Myocyte (in vitro differentiated cells): ENCODE results near the gene CDK5RAP3. TPM values are rescaled to one million over a fixed set of nuclear protein-coding genes. Genes with fewer than 3 reads are reported as not detected.

ENCODE experiments used
- DNase-seq: peaks from one replicate; pipeline ENCODE4 v3.0.0-alpha.2; 2012; ENCODE audit warnings: low read depth
- total RNA-seq: library from RNA; depleted of rRNA; stranded (reverse); fragments of >200 nt; gene quantifications from 2 replicates; pipeline ENCODE4 v1.2.3, GENCODE V29; 2014

Gene CDK5RAP3
- total RNA-seq, 1 donor from 2014 or later = 105 TPM

GRCh38 chr17:48023400-48024148, 52.7 kb downstream of the CDK5RAP3 start:
- DNase-seq = peak; percentile 94

- peak; percentile 93 for DNase-seq
Observed at GRCh38 chr17:48024149-48025039, 53.5 kb downstream of the CDK5RAP3 start.

- peak; percentile 98 for DNase-seq
Observed at GRCh38 chr17:48025040-48025903, 54.4 kb downstream of the CDK5RAP3 start.

- DNase-seq = peak; percentile 59
Observed at GRCh38 chr17:48025904-48026501, 55.1 kb downstream of the CDK5RAP3 start.

GRCh38 chr17:48026502-48027321, 55.8 kb downstream of the CDK5RAP3 start:
- peak; percentile 96 for DNase-seq

- DNase-seq = no peak
Observed at GRCh38 chr17:48027322-48027981, 56.5 kb downstream of the CDK5RAP3 start.

- DNase-seq = no peak
Observed at GRCh38 chr17:48028736-48029135, 57.8 kb downstream of the CDK5RAP3 start.

- no peak for DNase-seq
Observed at GRCh38 chr17:48030531-48030930, 59.6 kb downstream of the CDK5RAP3 start.

Other genes starting within 250 kb of the CDK5RAP3 start
- not detected in 2 replicates for gene TBX21, start 237.9 kb upstream of the CDK5RAP3 start, total RNA-seq
- gene OSBPL7, start 149.3 kb upstream of the CDK5RAP3 start, total RNA-seq = 18.6 and 32.1 TPM in 2 replicates
- gene MRPL10, start 139.6 kb upstream of the CDK5RAP3 start, total RNA-seq = 53.4 and 53.6 TPM in 2 replicates
- 0.05 and 0.21 TPM in 2 replicates for gene LRRC46, start 139.4 kb upstream of the CDK5RAP3 start, total RNA-seq
- gene SCRN2, start 129.8 kb upstream of the CDK5RAP3 start, total RNA-seq = 111 and 158 TPM in 2 replicates
- gene SP6, start 120.0 kb upstream of the CDK5RAP3 start, total RNA-seq = 0.05 and 0.16 TPM in 2 replicates
- 1.8 and 3.1 TPM in 2 replicates for gene SP2, start 74.9 kb upstream of the CDK5RAP3 start, total RNA-seq
- gene PNPO, start 29.5 kb upstream of the CDK5RAP3 start, total RNA-seq = 29.3 and 43.5 TPM in 2 replicates
- not detected in 2 replicates for gene PRR15L, start 13.2 kb upstream of the CDK5RAP3 start, total RNA-seq
- gene COPZ2, start 66.7 kb downstream of the CDK5RAP3 start, total RNA-seq = 45.8 and 57.6 TPM in 2 replicates
- gene NFE2L1, start 77.2 kb downstream of the CDK5RAP3 start, total RNA-seq = 306 and 426 TPM in 2 replicates
- gene CBX1, start 130.4 kb downstream of the CDK5RAP3 start, total RNA-seq = 66.4 and 67.2 TPM in 2 replicates
- 14.7 and 15.6 TPM in 2 replicates for gene SNX11, start 136.7 kb downstream of the CDK5RAP3 start, total RNA-seq